Thyroid gland (tissue), 4 donors: Measurements from ENCODE around the gene CD55.

Experiments used
- CTCF ChIP-seq, 6 experiments: fragments of 200-600 bp in 3 of 6; fragments of 450-650 bp in 3 of 6; sonication (generic) in 3 of 6; IDR thresholded peaks; one replicate each; pipeline ENCODE4 v1.5.1; 2016 to 2019; ENCODE audit warnings: antibody characterized with exemption in 6 of 6, mild to moderate bottlenecking in 2 of 6, inconsistent platforms in 1 of 6, moderate library complexity in 1 of 6
- POLR2A ChIP-seq, 2 donors: fragments of 450-650 bp; IDR thresholded peaks; one replicate each; pipeline ENCODE4 v1.6.1; 2017; ENCODE audit warnings: antibody characterized with exemption in 2 of 2, mild to moderate bottlenecking in 2 of 2, moderate library complexity in 1 of 2

- TF ChIP-seq CTCF (IDR thresholded peaks at IDR 0.05) (no peak), POLR2A (IDR thresholded peaks at IDR 0.05) (no peak)
These were observed 44.5 kb downstream of the CD55 start for GRCh38 chr1:207366022-207366421.
